Middle frontal gyrus (tissue), 1 donor: ENCODE measurements around the gene CPSF7.

Experiments used
- DNase-seq: peaks from one replicate; pipeline ENCODE4 v3.0.0-alpha.2; 2015; ENCODE audit warnings: low spot score; ENCODE audit errors: extremely low spot score

The CPSF7 gene

DNA sequence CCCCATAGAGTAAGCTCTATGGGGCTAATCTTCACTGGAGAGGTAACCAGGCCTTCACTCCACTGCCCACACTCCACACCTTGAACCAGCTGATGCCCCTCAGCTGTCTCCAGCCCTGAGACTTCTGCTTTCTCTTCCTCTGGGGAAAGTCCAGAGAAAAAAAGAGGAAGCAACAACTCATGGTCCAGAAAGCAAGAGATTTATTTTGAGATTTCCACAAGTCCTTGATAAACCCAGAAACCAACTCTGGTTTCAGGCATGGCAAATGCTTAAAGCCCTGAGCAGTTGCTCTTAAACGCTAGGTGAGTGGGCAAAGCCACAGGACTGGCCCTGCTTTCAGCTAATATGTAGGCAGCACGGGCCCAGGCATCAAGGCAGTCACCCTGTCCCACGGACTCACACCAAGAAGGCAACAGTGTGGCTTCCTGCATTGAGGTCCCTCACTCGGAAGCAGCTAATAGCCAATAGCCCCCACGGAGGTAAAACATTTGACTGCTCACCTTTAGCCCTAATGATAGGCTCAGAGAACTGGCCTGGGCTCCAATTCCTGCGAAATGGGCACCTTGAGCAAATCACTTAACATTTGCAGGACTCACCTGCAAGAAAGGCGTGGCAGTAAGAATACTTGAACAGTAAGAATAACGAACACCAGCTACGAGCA is 72.4 kb downstream of the CPSF7 start:
- no peak for DNase-seq

DNA sequence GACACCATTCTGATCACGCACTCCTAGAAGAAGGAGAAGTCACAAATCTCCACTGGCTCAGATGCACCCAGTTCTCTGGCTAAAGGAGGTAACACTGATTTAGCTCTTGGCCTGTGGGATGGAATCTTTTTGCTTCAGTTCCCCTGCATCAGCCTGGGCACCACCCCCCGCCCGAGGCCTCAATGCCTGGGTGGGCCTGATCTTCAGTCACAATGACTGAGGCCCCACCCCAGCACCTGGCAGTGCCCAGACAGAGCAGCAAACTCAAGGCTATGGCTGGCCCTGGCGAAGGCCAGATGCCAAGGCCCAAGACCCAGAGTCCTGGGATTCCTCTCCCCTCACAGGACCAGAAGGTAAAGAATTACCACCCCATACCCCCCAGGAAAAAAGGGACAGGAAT is 73.1 kb downstream of the CPSF7 start:
- no peak for DNase-seq

DNA sequence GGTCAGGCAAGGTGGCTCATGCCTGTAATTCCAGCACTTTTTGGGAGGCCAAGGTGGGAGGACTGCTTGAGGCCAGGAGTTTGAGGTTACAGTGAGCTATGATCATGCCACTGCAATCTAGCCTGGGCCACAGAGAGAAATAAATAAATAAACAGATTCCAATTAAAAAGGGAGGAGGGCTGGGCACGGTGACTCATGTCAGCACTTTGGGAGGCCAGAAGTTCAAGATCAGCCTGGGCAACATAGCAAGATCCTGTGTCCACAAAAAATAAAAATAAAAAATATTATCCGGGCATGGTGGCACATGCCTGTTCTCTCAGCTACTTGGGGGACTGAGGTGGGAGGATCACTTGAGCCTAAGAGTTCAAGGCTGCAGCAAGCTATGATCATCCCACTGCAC is 75.6 kb downstream of the CPSF7 start:
- DNase-seq = no peak

DNA sequence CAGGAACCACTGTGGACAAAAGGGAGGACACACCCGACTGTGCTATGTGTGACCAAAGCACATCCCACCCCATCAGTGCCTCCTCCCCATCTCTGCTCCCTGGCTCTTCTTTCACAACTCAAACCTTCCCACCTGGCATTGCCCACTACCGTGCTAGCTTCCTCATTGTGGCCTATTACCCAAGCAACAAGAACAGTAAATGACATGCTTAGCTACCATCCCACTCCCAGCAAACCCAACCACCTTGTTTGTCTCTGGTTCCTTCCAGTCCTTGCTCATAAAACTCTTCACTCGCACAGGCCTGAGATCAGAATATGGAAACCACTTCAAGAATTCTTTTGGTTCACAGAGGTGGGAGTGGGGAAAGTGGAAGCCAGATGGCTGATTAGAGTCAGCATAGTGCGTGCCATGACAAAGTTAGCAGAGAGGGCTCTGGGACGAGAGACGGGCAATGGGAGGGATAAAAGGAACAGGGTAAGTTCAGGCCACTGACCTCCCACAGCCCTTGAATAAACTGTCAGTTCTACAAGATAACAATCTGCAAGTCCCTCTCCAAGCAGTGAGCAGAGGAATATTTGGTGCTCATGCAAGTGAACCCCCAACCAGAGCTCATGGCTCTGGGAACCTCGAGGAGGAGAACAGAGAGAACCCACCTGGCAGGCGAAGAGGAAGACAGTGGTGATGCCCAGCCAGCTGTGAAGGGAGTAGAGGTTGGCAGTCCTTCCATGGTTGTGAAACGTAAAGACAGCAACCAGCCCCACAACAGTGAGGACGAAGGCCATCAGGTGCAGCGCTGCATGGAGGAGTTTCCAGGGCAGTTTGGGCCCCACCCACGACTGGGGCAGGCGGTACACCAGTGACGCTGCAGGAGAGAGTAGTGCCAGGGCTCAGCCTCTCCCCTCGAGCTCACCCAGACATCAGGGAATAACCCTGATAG is 76.4 kb downstream of the CPSF7 start:
- no peak for DNase-seq
